GM13977 (cell line): ENCODE measurements around the gene ABLIM3.

Source experiments
- DNase-seq: peaks from one replicate; pipeline ENCODE4 v3.0.0; 2012; ENCODE audit warnings: low spot score
- in situ Hi-C: fragments of 300-500 bp; cut with MboI; formaldehyde crosslinking; loops from one replicate; pipeline ENCODE4 v1.12.0; 2022; ENCODE audit warnings: low sequenced_read_pairs, low pct_unique_long_range_greater_than_20kb, mixed read lengths, inconsistent platforms; ENCODE audit not compliant: unreplicated experiment
- TF ChIP-seq, protein P1 (sequence below): IDR thresholded peaks from 2 replicates; pipeline ENCODE4 v1.5.1; 2012; ENCODE audit warnings: mild to moderate bottlenecking, control low read depth; ENCODE audit not compliant: insufficient read depth; ENCODE audit errors: extremely low read depth, missing control alignments

ABLIM3 gene

DNA sequence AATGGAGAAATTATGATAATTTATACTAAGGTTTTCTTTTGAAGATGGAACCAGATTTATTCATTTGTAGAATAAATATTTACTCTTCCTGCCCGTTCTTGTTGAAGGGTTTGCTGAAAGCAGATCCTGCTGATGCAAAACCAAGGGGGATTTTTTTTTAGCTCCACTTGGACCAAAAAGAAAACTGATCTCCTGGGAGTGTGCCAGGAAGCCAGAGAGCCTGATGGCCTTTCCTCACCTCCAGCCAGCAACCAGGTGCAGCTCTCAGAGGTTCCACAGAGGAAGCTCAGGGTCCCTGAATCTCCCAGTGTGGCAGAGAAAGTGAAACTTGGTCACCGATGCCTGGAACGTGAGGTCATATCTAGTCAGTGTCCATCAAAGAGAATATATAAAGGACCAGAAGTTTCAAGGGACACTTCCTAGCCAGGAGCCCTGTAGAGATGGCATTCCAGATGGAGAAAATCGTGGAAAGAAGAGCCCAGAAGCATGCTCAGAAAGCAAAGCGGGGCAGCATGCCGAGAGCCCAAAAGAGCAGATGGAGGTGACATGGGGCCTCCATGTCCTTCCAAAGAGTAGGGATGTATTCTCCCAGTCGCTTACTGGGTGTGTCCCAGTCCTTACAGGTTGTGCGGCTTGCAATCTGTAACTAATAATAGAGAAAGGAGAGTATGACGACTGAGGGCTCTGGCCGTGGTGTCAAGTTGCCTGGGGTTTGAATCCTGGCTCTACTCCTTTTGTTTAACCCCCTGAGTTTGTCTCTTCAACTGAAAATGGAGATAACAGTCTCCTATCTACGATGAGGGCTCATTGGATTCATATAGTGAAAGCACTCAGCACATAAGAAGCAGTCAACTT lies 142.6 kb downstream of the ABLIM3 start:
- TF ChIP-seq, protein P1, sequence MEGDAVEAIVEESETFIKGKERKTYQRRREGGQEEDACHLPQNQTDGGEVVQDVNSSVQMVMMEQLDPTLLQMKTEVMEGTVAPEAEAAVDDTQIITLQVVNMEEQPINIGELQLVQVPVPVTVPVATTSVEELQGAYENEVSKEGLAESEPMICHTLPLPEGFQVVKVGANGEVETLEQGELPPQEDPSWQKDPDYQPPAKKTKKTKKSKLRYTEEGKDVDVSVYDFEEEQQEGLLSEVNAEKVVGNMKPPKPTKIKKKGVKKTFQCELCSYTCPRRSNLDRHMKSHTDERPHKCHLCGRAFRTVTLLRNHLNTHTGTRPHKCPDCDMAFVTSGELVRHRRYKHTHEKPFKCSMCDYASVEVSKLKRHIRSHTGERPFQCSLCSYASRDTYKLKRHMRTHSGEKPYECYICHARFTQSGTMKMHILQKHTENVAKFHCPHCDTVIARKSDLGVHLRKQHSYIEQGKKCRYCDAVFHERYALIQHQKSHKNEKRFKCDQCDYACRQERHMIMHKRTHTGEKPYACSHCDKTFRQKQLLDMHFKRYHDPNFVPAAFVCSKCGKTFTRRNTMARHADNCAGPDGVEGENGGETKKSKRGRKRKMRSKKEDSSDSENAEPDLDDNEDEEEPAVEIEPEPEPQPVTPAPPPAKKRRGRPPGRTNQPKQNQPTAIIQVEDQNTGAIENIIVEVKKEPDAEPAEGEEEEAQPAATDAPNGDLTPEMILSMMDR: no peak
- in situ Hi-C loops: no loop called here
- DNase-seq: no peak

DNA sequence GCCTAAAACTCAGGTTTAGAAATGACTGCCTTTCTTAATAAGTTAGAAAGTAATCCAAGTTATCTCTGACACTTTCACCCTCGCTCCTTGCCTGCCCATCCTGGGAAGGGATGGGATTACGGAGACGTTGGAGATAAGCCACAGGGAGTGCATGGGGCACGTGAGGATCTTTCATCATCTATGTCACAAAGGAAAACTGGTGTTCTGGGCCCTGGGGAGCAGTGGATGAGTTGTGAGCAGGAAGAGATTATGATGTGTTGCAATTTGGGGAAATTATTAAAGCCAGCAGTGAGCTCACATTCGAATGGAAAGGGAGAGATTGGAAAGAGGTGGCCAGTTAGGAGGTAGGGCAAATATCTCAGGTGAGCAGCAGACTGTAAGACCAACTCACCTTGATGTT lies 143.2 kb downstream of the ABLIM3 start:
- TF ChIP-seq, protein P1: no peak
- in situ Hi-C loops: no loop called here
- DNase-seq: no peak

DNA sequence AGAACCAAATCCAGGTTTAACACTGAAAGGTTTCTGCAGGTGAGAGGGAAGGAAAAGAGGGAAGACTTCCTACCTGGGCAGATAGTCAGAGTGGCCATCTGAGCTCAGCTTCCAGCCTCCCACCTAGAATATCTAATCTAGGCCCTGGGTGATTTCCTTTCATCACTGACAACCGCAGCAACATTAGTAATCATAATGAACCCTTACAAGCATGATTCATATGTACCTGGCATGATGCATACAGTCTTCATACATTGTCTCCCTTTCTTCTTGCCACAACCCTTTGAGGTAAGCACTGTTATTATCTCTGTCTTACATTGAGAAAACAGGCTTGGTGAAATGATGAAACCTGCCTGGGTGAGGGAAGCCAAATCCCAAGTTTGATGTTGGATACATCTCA lies 143.9 kb downstream of the ABLIM3 start:
- in situ Hi-C loops: no loop called here
- no peak for DNase-seq
- TF ChIP-seq, protein P1: no peak

DNA sequence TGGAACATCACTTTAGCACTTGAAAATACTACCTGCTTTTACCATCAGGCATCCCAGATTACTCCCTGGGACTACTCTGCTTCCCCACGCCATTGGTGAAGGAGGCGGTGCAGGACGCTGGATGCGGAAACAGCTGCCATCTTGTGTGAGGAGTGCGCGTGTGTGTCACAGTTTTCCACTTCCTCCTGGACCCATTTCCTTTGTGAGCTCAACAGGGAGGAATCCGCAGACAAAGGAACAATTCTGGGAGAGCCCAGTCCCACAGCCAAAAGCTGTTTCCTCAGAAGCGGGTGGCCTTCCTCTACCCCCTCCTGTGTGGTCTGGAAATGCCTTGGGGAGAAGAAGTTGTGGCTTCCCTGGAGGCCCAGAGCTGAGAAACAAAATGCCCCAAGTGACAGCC lies 147.1 kb downstream of the ABLIM3 start:
- in situ Hi-C loops: no loop called here
- DNase-seq: no peak

DNA sequence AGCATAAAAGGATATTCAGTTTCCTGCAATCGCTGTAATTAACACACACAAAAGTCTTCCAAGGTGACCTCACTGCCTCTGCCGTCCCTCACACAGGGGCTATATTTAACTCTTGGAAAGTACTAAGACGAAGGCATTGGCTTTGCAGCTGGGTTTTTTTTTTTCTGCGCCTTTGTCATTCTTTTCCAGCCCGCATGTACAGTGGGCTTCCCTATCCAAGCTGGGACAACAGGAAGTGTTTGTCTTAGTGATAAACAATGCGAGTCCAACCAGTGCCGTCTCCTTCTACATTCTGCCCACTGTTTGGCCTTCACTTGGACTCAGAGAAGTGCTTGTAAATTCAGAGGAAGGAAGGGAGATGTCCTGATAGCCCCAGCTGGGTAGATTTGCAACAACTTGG lies 148.0 kb downstream of the ABLIM3 start:
- in situ Hi-C loops: no loop called here
- DNase-seq: no peak
- TF ChIP-seq, protein P1: no peak

More for the DNA sequence above, 147.1 kb downstream of the ABLIM3 start:
- TF ChIP-seq, protein P1: no peak

DNA sequence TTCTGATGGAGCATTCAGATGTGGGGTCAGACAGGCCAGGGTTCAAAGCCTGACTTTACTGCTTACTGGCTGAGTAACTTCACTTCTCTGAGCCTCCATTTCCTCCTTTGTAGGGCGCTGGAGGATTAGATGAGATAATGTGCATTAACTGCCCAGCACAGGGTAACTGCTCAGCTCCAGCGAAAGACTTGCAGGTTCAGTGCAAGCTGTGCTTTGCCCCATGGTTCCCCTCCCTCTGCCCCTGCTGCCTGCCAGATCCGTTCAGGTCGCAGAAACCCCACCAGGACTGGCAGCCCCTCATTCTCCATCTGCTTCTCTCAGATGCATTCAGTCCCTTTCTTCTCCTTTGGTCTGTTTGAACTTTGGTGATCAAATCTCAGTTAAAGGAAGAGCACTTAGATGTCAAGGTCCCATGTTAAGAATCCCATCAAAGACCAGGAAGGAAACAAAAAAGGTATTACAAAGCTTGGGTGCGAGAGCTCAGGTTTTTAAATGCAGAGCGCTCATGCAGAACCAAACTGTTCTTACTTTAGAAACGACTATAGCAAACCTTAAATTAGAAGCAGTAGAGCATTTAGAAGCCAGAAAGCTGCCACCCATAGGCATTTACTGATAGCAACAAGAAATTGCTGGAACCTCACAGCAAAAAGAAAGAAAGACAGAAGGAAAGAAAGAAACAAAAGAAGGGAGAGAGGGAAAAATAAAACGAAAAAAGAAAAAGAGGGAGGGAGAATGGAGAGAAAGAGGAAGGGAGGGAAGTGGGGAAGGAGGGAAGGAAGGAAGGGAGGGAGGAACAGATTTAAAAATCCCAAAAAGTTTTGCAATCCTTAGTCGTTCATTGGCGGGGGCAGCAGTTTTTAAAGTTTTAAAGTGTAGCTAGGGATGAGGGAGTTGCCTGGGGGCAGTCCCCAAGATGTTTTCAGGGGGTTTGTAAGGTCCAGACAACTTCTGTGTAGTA lies 153.9 kb downstream of the ABLIM3 start:
- TF ChIP-seq, protein P1: no peak

More for the DNA sequence above, 153.9 kb downstream of the ABLIM3 start:
- in situ Hi-C loops: no loop called here
- no peak for DNase-seq
